CD14-positive monocyte (primary cell): ENCODE measurements around the gene PACSIN3. TPM values are rescaled to one million over a fixed set of nuclear protein-coding genes. Genes with fewer than 3 reads are reported as not detected.

Source experiments
- DNase-seq, 3 donors: peaks; one replicate each; pipeline ENCODE4 v3.0.0-alpha.2; 2011 to 2022
- H2AFZ ChIP-seq: 2 replicates; pipeline ENCODE4 v1.6.0; 2012; ENCODE audit warnings: mild to moderate bottlenecking, low read depth, low read length, inconsistent platforms; ENCODE audit not compliant: insufficient read depth, poor library complexity, severe bottlenecking
- H3K27ac ChIP-seq, 2 donors: 1 replicate in 1 of 2; 2 replicates in 1 of 2; pipeline ENCODE4 v1.5.1; 2012 to 2013; ENCODE audit warnings: low read length in 2 of 2, control low read depth in 1 of 2, inconsistent platforms in 1 of 2, low read depth in 1 of 2, mild to moderate bottlenecking in 1 of 2
- H3K27me3 ChIP-seq, 2 donors: one replicate each; pipeline versions ENCODE4 v1.6.0 to v1.6.1; 2011 to 2013; ENCODE audit warnings: low read length in 2 of 2; ENCODE audit not compliant: control insufficient read depth in 2 of 2, insufficient read depth in 2 of 2
- H3K36me3 ChIP-seq, 2 donors: replicated peaks in 1 of 2; 1 replicate in 1 of 2; 2 replicates in 1 of 2; pipeline versions ENCODE4 v1.5.1 to v1.6.1; 2012 to 2013; ENCODE audit warnings: low read length in 2 of 2, control low read depth in 1 of 2, inconsistent platforms in 1 of 2, mild to moderate bottlenecking in 1 of 2; ENCODE audit not compliant: insufficient read depth in 2 of 2, control insufficient read depth in 1 of 2
- H3K4me1 ChIP-seq, 2 donors: 1 replicate in 1 of 2; 2 replicates in 1 of 2; pipeline versions ENCODE4 v1.5.1 to v1.6.1; 2012 to 2013; ENCODE audit warnings: low read length in 2 of 2, control low read depth in 1 of 2, inconsistent platforms in 1 of 2, mild to moderate bottlenecking in 1 of 2, moderate library complexity in 1 of 2; ENCODE audit not compliant: insufficient read depth in 2 of 2, control insufficient read depth in 1 of 2
- H3K4me2 ChIP-seq: replicated peaks from 2 replicates; pipeline ENCODE3; 2012; ENCODE audit warnings: low read length, moderate library complexity, mild to moderate bottlenecking; ENCODE audit not compliant: poor library complexity, severe bottlenecking; ENCODE audit errors: extremely low read depth
- H3K4me3 ChIP-seq, 3 experiments: fragments of 200-600 bp in 1 of 3; sonication (generic) in 1 of 3; replicated peaks in 1 of 3; 1 replicate in 2 of 3; 2 replicates in 1 of 3; pipeline ENCODE4 v1.5.1; 2011 to 2013; ENCODE audit warnings: low read length in 3 of 3, mild to moderate bottlenecking in 3 of 3, control low read depth in 2 of 3, low read depth in 2 of 3, inconsistent platforms in 1 of 3, moderate library complexity in 1 of 3
- H3K79me2 ChIP-seq: 2 replicates; pipeline ENCODE4 v1.6.0; 2012; ENCODE audit warnings: mild to moderate bottlenecking, control low read depth, inconsistent platforms, low read length, moderate library complexity; ENCODE audit not compliant: insufficient read depth
- H3K9ac ChIP-seq: 2 replicates; pipeline ENCODE4 v1.6.0; 2017; ENCODE audit warnings: low read length, mild to moderate bottlenecking; ENCODE audit not compliant: insufficient read depth, poor library complexity, severe bottlenecking
- H3K9me3 ChIP-seq, 2 donors: replicated peaks in 1 of 2; 1 replicate in 1 of 2; 2 replicates in 1 of 2; pipeline versions ENCODE4 v1.5.1 to v1.6.1; 2012 to 2013; ENCODE audit warnings: low read length in 2 of 2, control low read depth in 1 of 2; ENCODE audit not compliant: control insufficient read depth in 1 of 2, insufficient read depth in 1 of 2
- H4K20me1 ChIP-seq: 2 replicates; pipeline ENCODE4 v1.6.0; 2012; ENCODE audit warnings: mild to moderate bottlenecking, low read length, control low read depth, moderate library complexity; ENCODE audit not compliant: insufficient read depth
- H3K27ac Mint-ChIP-seq, 7 donors: one replicate each; pipeline ENCODE4 v1.8.0; 2020; ENCODE audit warnings: mild to moderate bottlenecking in 7 of 7, mixed read lengths in 7 of 7, moderate library complexity in 6 of 7, inconsistent platforms in 2 of 7
- H3K27me3 Mint-ChIP-seq, 3 donors: one replicate each; pipeline ENCODE4 v1.8.0; 2021 to 2022; ENCODE audit warnings: low read depth in 3 of 3, mild to moderate bottlenecking in 3 of 3, mixed read lengths in 3 of 3, moderate library complexity in 3 of 3, inconsistent platforms in 1 of 3
- H3K36me3 Mint-ChIP-seq, 2 donors: one replicate each; pipeline ENCODE4 v1.8.0; 2020; ENCODE audit warnings: mixed read lengths in 2 of 2, inconsistent platforms in 1 of 2, mild to moderate bottlenecking in 1 of 2
- H3K4me1 Mint-ChIP-seq: one replicate; pipeline ENCODE4 v1.8.0; 2020; ENCODE audit warnings: mild to moderate bottlenecking, mixed read lengths
- H3K4me3 Mint-ChIP-seq, 2 donors: one replicate each; pipeline ENCODE4 v1.8.0; 2020; ENCODE audit warnings: mild to moderate bottlenecking in 2 of 2, mixed read lengths in 2 of 2, moderate library complexity in 1 of 2
- H3K9me3 Mint-ChIP-seq, 7 donors: one replicate each; pipeline ENCODE4 v1.8.0; 2020 to 2022; ENCODE audit warnings: mixed read lengths in 7 of 7, mild to moderate bottlenecking in 6 of 7, moderate library complexity in 6 of 7, inconsistent platforms in 2 of 7
- CTCF ChIP-seq: fragments of 200-600 bp; IDR thresholded peaks from one replicate; pipeline ENCODE4 v1.8.0; 2022; ENCODE audit warnings: antibody characterized with exemption, mild to moderate bottlenecking
- WGBS: methylation state at CpG from one replicate; pipeline ENCODE4 v1.1.5; 2013; ENCODE audit warnings: missing lambda C conversion rate; ENCODE audit not compliant: insufficient coverage; 5-methylcytosine and 5-hydroxymethylcytosine counted together
- intact Hi-C, 2 donors: fragments of 100-400 bp; cut with micrococcal nuclease; formaldehyde crosslinking; loops; one replicate each; pipeline versions ENCODE4 v1.15.0 to v1.15.1; 2023
- polyA plus RNA-seq, 3 donors: library from polyadenylated mRNA; depleted of rRNA in 1 of 3; unstranded in 2 of 3; stranded (reverse) in 1 of 3; fragments of 300-500 nt in 2 of 3; fragments of >200 nt in 1 of 3; fragmentation: Illumina TruSeq in 2 of 3; gene quantifications; 1 replicate in 2 of 3; 2 replicates in 1 of 3; pipeline ENCODE4 v1.2.3, GENCODE V29; 2012 to 2021

Gene PACSIN3
- polyA plus RNA-seq, 3 donors: not detected

GRCh38 chr11:47147250-47147649, 39.0 kb downstream of the PACSIN3 start:
- Mint-ChIP-seq H3K27ac (no peak overlapping the region), H3K27me3 (peaks cover 0 to 3% (median 0%) of the 10 kb centered on the region in 3 donors), H3K4me1 (peaks cover 1% of the 10 kb centered on the region), H3K9me3 (no peaks in the 10 kb centered on the region), H3K4me3 (no peak overlapping the region), H3K36me3 (peaks cover 2 to 7% of the 10 kb centered on the region in 2 donors)
- Histone ChIP-seq H2AFZ (no peak overlapping the region), H3K36me3 (no peaks in the 10 kb centered on the region), H3K4me2 (no peak overlapping the region), H3K9ac (no peak overlapping the region), H3K9me3 (no peaks in the 10 kb centered on the region), H4K20me1 (no peaks in the 10 kb centered on the region), H3K27me3 (no peaks in the 10 kb centered on the region), H3K79me2 (no peaks in the 10 kb centered on the region), H3K4me1 (no peaks in the 10 kb centered on the region), H3K27ac (no peak overlapping the region), H3K4me3 (no peak overlapping the region)
- intact Hi-C loops: no loop called here
- DNase-seq: no peak
- no peak for TF ChIP-seq CTCF
- WGBS: 83% methylated on average over 1 of the region's 2 CpGs

GRCh38 chr11:47144541-47144940, 41.7 kb downstream of the PACSIN3 start:
- Histone ChIP-seq H3K36me3 (no peaks in the 10 kb centered on the region), H3K4me1 (no peaks in the 10 kb centered on the region), H3K9ac (no peak overlapping the region), H4K20me1 (no peaks in the 10 kb centered on the region), H3K27me3 (no peaks in the 10 kb centered on the region), H3K9me3 (no peaks in the 10 kb centered on the region), H3K4me2 (no peak overlapping the region), H2AFZ (no peak overlapping the region), H3K4me3 (no peak overlapping the region), H3K27ac (no peak overlapping the region), H3K79me2 (no peaks in the 10 kb centered on the region)
- no peak for DNase-seq
- WGBS: 100% methylated on average over 1 of the region's 3 CpGs
- intact Hi-C loops: no loop called here
- H3K27me3 Mint-ChIP-seq: no peaks in the 10 kb centered on the region
- H3K4me1 Mint-ChIP-seq: no peaks in the 10 kb centered on the region
- no peak for TF ChIP-seq CTCF
- H3K9me3 Mint-ChIP-seq: no peaks in the 10 kb centered on the region
- H3K27ac Mint-ChIP-seq: no peak overlapping the region
- no peak overlapping the region for H3K4me3 Mint-ChIP-seq
- H3K36me3 Mint-ChIP-seq: peaks cover 0 to 8% of the 10 kb centered on the region in 2 donors
